HG03039 (cell line): ENCODE measurements around the gene IRS2.

Experiments
- ATAC-seq: cut with Tn5 transposase; IDR thresholded peaks from one replicate; pipeline ENCODE4 v1.9.1; 2021; ENCODE audit warnings: mild to moderate bottlenecking, moderate library complexity; ENCODE audit not compliant: unreplicated experiment

The IRS2 gene

GRCh38 chr13:109707044-109707741 is 79.2 kb downstream of the IRS2 start:
- ATAC-seq = no peak

GRCh38 chr13:109706015-109706715 is 80.2 kb downstream of the IRS2 start:
- no peak for ATAC-seq

- no peak for ATAC-seq
Measured at GRCh38 chr13:109704771-109705635, 81.4 kb downstream of the IRS2 start.

GRCh38 chr13:109703250-109703649 is 83.1 kb downstream of the IRS2 start:
- ATAC-seq = no peak
